ENCODE data around the gene DYNC2LI1.

- TF ChIP-seq POLR2A (IDR thresholded peaks at IDR 0.05) = no peak
- TF ChIP-seq CTCF (IDR thresholded peaks at IDR 0.05) = no peak
These were observed 81.5 kb downstream of the DYNC2LI1 start for GRCh38 chr2:43855292-43855691.
